ENCODE data around the gene LGALS9C.
A peak's percentile ranks its signal among the peaks of the same experiment; 100 is the strongest.
"Not testable (repeated sequence)": the region's sequence is repeated elsewhere in the genome, so short reads cannot be mapped to it uniquely, and the experiment has no call there.

The LGALS9C gene

DNA sequence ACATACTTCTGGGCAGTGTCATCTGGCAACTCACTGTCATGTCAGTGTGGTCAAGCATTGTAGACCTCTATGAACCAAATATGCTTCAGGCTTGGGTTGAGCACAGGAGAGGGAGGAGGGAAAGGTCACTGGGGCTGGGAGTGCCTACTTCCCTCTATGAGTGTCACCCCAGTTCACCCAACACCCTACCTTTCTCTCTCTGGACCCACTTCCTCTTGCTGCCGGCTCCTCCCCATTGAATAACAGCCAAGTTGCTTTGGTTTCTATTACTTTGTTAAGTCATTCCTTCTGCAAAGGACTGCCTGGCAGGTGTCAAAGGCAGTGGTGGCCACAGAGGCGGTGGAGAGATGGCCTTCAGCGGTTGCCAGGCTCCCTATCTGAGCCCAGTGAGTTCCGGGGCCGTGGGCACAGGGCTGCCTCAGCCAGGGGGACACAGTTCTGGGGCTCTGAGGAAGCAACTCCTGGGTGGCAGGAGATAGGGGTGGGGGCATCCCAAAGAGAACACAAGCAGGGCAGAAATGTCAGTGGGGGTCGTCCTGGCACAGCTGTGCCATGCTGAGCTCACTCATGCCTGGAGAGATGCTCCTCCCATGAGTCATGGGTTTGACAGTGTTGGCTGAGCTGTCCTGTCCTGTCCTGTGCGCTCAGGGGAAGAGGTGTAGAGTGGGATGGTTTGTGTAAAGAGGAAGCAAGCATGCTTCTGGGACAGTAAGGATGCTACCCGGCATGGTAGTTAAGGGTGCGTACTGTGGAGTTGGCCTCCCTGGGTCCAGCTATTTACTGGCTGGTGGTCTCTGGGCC lies at the start of gene LGALS9C:
LGALS9C (plus strand) TSS at position 282 of the 801 bp plus-strand sequence; CDS start at position 348, 66 bp downstream.
- not testable (repeated sequence) for DNase-seq (ENCODE audit: low read depth)

DNA sequence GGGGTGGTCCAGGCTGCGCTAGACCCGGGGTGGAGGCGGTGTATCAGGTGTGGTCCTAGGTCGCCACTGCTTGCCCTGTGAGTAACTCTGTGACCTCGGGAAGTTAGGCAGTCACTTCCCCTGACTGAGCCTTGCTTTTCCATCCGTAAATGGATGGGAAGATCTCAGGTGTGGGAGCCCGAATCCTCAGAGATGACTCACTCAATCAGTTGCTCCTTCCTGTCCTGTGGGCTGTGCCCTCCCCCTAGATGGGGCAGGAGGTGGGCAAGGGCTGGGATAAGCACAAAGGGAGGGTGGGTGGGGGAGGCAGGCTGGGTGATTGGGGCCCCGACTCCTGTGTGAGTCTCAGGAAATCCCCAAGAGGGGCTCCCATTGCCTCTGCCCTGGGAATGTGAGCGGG lies 44.4 kb upstream of the LGALS9C start:
- not testable (repeated sequence) for DNase-seq (ENCODE audit: low read depth)

DNA sequence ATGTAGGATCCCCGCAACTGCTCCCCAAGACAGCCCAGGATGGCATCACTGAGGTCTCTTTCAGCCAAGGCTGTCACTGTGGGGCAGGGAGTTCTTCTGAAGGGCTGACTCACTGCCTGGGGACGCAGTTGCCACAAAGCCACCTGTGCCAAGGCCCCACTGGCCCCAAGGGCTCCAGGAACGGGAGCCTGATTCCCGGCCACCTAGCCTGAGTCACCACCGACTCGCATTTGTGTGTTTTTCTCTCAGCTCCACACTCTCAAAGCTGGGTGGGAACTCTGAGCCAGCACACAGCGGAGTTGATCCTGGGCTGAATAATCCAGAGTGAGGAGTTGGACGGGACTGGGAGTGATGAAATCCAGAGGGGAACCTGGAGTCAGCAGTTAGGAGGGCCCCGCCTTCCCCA lies 37.1 kb upstream of the LGALS9C start:
- not testable (repeated sequence) for DNase-seq (ENCODE audit: low read depth)

DNA sequence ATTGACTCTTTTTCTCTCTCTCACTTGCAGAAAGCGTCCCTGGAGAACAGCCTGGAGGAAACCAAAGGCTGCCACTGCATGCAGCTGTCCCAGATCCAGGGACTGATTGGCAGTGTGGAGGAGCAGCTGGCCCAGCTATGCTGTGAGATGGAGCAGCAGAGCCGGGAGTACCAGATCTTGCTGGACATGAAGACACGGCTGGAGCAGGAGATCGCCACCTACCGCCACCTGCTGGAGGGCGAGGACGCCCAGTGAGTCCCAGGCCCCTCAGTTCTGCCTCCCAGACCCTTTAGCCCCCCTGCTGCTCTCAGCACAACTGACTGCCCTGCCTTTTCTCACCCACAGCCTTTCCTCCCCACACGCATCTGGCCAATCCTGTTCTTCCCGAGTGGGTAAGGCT lies 34.5 kb upstream of the LGALS9C start:
- peak; percentile 46 for DNase-seq (ENCODE audit: low read depth)

DNA sequence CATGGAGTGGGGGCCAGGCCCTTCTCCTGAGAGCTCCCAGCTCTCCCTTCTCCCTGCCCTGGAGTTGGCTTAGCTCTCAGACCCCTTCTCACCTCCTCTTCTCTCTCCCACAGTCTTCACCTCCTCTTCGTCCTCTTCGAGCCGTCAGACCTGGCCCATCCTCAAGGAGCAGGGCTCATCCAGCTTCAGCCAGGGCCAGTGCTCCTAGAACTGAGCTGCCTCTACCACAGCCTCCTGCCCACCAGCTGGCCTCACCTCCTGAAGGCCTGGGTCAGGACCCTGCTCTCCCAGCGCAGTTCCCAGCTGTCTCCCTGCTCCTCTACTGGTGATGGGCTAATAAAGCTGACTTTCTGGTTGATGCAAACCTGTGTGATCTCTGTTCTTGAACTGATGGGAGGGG lies 34.1 kb upstream of the LGALS9C start:
- DNase-seq (ENCODE audit: low read depth) = not testable (repeated sequence)

DNA sequence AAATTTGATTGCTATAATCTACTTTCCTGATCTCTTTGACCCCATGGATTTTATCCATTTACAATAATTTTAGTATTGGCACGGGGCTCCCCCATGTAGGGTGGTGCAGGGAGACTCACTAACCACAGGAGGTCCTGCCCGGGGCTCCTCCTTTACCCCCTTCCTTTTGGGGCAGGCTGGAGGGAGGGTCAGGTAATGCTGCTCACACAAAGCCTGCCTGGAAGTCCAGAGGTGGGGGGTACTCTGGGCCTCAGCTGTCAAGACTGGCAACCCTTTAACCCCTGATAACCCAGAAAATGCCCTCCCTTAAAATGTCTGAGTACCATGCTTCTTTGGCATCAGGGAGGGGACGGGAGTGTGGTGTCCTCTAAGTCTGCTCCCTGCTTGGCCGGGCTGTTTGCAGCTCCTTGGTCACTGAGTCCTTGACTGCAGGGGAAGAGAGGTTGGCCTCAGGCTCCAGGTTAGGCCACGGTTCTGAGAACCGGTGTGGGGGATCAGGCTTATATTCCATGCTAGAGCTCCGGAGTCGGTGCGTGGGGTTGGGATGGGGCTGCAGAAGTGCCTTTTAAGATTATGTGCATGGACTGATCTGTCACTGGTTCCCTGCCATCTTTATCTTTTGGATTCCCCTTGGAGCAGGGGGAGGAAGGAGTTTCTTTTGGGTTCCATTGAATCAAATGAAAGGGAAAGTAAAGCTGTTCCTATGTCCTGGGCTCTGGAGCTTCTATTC lies 28.9 kb upstream of the LGALS9C start:
- DNase-seq (ENCODE audit: low read depth) = not testable (repeated sequence)

DNA sequence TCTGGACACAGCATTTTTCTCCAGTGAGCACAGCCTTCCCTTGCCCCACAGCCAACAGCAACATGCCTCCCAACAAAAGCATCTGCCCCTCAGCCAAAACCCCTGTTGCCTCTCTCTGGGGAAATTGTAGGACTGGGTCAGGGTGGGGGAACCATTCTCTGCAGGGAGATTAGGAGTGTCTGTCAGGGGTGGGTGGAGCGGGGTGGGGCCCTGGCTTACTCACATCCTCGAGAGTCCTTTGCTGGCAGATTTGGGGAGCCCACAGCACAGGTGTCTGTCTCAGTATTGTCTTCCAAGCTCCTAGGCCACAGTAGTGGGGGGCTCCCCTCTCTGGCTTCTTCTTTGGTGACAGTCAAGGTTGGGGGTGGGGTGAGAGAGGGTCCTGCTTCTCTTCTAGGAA lies 28.3 kb upstream of the LGALS9C start:
- DNase-seq (ENCODE audit: low read depth) = not testable (repeated sequence)

DNA sequence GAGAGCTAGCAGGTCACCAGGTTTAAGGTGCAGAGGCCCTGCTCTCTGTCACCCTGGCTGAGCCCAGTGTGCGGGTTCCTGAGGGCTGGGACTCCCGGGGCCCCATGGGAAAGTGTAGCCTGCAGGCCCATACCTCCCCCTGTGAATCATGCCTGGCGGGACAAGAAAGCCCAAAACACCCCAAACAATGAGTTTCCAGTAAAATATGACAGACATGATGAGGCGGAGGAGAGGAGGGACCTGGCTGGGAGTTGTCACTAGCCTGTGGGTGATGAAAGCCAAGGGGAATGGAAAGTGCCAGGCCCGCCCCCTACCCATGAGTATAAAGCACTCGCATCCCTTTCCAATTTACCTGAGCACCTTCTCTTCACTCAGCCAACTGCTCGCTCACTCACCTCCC lies 26.8 kb upstream of the LGALS9C start:
- not testable (repeated sequence) for DNase-seq (ENCODE audit: low read depth)

DNA sequence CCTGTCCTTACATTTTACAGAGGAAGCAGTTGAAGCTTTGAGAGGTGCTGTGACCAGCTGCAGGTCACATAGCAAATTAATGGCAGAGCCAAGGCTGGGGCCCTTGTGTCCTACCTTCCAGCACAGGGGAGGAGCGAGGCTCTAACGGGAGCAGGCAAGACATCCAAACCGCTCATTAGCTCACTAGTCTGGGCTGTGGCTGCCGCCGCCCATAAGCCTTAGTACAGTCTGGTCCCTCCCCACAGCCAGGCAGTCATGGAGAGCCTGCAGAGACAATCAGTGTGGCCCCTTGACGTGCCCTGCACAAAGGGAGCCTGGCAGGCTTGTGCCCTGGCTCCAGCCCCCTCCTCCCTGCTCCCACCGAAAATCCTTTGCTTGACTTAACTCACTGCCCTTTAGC lies 25.6 kb upstream of the LGALS9C start:
- not testable (repeated sequence) for DNase-seq (ENCODE audit: low read depth)

DNA sequence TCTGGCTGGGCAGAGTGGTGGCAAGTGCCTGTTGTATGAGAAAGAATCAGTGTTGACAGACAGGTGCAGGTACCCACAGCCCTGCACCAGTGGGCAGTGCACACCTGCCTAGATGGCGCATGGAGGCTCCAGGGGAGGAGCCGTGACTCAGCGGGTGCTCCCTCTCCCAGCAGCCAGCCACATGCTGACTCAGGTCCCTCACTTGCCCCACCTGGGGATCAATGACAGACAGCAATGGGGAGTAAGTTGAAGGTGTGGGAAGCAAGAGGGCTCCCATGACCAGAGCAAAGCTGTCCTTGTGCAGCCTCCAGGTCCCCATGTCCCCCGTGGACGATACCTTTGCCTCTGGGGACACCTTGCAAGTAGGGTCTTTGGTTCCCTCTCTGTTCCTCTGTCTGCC lies 24.6 kb upstream of the LGALS9C start:
- not testable (repeated sequence) for DNase-seq (ENCODE audit: low read depth)

DNA sequence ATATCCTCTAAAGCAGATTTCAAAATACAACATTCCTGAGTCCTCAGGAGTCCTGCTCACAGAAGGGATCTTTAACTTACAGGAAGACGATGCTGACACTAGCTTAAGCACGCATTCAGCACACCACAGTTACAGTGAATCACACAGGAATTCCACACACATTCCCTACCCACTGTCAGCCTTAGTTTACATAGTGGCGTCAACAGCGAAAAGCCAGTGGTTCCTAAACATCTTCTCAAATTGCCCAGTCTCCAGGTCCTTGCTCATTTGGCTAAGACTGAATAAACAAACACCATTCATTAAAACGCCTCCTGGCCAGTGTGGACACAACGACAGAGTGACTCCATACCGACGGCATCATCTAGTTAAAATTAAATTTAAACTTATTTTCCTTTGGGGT lies 17.6 kb upstream of the LGALS9C start:
- DNase-seq (ENCODE audit: low read depth) = not testable (repeated sequence)

DNA sequence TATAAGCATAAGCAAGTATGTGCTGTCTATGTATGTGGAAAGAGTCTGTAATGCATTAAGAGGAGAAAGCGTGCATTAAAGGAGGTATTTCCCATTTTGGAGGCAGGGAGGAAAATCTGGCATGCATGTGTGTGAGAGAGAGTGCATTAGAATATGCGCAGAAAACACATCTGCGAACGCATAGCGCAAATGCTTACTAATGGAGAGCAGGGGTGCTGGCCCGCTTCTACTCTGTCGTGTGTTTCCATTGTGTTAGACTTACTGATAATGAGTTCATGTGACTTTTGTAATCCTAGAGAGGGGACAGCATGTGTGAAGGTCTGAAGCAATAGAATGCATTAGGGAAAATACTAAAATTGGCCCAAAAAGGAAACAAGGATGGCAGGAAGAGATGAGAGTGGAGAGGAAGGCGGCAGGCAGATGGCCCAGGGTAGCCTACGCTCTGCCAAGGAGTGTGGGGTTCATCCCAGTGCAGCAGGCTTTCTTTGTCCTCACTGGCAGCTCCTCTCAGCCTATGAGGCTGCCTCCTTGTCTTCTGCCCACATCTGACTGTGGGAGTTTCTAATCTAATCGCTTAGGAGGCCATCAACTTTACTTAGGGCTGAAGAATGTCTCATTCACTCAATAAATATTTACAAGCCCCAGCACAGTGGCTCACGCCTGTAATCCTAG lies 12.6 kb upstream of the LGALS9C start:
- DNase-seq (ENCODE audit: low read depth) = not testable (repeated sequence)

DNA sequence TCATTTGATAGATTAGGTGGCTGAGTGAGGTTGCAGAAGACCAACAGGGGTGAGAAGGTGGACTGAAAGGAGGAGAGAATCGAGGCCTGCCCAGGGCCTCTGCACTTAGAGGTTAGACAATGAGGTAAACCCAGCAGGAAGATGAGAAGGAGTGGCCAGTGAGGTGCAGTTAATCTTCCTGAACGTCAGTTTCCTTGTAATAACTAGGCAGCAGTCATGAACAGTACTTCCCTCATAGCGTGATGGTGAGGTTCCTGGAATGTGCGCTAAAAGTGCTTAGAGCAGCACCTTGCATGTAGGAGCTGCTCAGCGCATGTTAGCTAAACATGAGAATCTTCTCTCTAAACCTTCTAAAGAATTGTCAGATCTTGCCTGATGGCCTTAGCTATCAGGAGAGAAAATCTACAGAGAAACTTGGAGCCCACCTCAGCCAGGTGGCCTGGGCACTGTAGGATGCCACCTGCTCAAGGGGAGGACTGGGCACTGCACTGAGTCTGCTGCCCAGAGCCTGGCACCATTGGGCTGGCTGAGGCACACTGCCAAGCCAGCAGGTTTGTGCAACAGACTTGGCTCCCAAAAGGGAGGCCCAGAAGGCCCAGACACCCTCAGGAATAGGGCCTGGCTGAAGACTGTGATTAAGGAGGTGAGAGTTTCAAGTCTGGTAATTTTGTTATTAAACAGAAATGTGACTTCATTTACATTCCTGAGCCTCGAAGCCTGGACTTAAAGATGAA lies 10.2 kb upstream of the LGALS9C start:
- DNase-seq (ENCODE audit: low read depth) = not testable (repeated sequence)

DNA sequence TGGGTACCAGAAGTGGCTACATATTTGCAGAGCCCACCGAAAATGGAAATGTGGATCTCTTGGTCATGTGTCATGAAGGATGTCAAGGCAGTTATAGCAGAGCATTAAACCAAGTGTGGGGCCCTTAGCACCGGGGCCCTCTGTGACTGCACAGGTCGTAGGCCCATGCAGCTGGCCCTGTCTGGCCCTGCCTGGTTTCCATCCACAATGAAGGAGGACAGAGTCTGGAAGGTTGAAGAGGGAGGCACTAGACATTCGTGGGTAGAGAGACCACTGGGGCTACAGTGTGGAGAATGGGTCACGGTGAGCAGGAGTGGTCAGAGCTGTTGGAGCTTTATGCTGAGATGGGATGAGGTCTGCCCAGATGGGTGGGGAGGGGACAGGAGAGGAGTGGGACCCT lies 9.6 kb upstream of the LGALS9C start:
- DNase-seq (ENCODE audit: low read depth) = not testable (repeated sequence)

DNA sequence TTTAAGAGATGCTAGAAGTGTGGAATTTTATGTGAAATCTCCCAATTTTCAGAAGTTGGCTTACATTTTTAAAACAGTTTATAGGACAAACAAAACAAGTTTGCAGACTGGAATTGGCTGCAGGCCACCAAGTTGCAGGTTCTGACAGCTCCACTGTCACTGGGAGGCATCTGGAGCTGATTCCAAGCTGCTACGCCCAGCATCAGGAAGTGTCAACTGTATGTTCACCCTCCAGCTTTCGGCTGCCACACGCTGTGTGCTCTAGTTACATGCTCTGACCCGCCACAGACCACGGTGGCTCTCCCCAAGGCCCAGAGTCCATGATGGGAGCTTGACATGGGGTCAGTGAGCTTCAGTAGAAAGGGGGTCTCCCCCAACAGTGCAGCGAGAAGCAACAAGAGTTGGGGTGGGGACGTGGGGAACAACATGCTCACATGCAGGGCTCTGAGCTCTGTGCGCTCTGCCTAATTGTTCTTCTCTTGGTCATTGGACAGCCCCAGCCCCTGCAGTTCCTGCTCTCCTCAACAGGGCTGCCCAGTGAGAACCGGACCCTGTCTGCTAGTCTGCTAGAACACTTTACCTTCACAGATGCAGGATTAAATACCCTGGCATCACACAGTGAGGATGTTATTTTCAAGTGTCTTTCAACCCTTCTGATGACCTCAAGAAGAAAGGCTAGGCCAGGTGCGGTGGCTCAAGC lies 8.0 kb upstream of the LGALS9C start:
- not testable (repeated sequence) for DNase-seq (ENCODE audit: low read depth)

DNA sequence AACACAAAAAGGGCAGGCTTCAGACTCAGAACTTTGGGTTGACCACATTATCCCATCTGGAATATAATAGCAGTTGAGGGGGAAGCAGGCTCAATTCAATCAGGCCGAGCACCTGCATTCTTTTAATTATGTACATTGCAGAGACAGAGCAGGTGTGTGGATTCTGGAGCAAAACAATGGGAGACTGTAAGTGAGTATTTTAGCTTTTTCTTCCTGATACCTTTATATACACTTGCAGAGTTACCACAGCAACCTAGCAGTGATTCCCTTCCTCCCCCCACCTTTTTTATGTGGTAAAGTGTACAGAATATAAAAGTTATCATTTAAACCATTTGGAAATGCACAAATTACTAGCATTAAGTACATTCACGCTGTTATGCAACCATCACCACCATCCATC lies 6.8 kb upstream of the LGALS9C start:
- DNase-seq (ENCODE audit: low read depth) = not testable (repeated sequence)

DNA sequence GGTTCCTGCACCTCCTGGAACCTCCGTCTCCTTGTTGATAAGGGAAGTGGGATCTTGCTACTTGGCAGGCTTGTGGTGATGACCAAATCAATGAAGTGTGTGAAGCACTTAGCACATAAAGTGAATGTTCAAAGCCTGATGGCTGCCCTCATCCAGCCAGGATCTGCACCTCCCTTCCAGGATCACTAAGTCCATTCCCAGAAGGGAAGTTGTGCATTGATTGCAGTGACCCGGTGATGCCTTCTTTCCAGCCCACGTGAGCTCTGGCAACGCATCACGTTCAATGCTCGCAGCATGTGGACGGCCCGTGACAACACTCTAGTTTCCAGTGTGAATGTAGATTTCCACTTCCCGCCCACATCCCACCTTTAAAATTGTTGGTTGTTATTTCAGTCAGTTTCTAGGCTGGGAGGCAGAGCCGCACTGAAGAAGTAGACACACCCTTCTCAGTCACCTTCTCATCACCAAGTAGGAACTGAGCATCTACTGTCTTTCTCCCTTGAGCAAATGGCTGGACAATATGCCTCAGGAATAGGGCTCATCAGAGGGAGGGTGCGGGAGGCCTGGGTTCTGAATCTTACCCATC lies 6.2 kb upstream of the LGALS9C start:
- DNase-seq (ENCODE audit: low read depth) = not testable (repeated sequence)

DNA sequence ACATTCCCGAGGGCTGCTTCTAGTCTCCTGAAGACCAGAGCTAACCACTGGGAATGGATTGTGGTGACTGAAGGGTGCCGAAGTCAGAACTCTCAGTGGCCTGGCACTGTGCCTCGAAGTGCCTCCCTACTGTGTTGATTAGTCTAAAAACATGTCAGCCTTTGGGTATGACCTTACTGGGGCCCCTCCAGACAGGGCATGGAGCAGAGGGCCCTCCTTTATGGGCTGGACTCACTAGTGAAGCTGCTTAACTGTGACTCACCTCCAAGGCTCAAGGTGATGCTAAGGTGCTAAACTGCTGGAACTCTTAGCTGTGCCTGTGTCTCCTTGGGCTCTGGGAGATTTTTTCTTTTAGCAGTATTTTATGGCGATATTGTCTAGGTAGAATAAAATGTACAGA lies 2.6 kb upstream of the LGALS9C start:
- not testable (repeated sequence) for DNase-seq (ENCODE audit: low read depth)

DNA sequence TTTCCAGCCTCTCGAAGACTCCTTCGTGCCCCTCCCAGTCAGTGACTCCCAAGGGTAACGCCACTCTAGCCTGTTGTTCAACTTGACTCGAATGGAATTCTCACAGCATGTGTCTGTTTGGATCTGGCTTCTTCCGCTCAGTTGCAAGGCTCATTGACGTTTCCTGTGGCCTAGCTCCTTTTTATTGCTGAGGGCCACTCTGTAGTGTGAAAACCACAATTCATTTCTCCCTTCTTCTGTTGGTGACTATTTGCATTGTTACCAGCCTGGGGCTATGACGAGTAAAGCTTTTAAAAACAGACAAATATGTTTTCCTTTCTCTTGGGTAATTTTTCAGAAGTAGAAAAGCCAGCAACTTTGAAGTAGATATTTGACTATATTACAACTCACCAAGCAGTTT lies 1.8 kb upstream of the LGALS9C start:
- DNase-seq (ENCODE audit: low read depth) = not testable (repeated sequence)

DNA sequence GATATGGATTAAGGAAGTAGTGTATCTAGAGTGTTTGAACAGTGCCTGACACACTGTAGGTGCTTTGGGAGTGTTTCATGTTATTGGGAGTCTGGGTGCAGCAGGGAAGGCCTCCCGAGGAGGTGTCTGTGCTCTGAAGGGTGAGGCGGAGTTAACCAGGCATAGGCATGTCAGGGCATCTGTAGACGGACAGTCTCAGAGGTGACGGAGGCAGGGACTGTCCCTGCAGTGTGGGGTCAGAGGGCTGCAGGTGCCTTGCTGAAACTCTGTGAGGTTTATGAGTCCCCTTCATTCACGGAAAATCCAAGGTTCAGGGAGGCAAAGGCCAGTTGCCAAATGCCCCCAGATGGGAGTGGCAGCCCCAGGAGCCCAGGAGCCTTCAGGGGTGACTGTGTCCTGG lies 778 bp downstream of the LGALS9C start:
- DNase-seq (ENCODE audit: low read depth) = not testable (repeated sequence)

DNA sequence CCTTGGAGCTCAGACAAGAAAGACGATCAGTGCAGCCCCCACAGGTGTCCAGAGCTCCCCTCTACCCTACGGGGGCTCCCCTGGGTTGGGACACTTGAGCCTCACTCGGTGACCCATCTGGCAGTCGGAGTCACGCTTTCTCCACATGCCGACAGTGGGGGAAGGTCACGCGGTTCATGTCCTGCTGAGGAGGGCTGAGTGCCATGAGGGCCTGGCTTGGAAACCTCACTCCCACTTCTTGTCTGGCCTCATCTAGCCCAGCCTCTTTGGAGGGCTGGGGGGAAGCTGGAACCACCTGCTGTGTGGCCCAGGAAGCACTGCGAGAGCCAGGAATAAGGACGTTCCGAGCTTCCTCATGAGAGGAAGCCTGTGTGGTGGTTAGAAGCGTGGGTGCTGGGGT lies 1.8 kb downstream of the LGALS9C start:
- DNase-seq (ENCODE audit: low read depth) = not testable (repeated sequence)
